ENCODE results near the gene EGFL8. TPM values are rescaled to one million over a fixed set of nuclear protein-coding genes. Genes with fewer than 3 reads are reported as not detected.

The EGFL8 gene
- total and polyA plus RNA-seq, 2 of the 8 experiments (the other 6 are each of a cell fraction or from before 2014, with no cell fraction given) = 5.0 to 9.2 TPM

- TF ChIP-seq HDAC2 (IDR thresholded peaks at IDR 0.05; ENCODE audit: borderline replicate concordance in 1 of 2, low read depth in 2 of 2, low read length in 2 of 2) (no peak), SAP30 (IDR thresholded peaks at IDR 0.05; ENCODE audit: insufficient read depth, insufficient replicate concordance, low read length) (no peak), E2F6 (IDR thresholded peaks at IDR 0.05) (no peak), SP2 (IDR thresholded peaks at IDR 0.05; ENCODE audit: low read length) (no peak), NRF1 (IDR thresholded peaks at IDR 0.05; ENCODE audit: low read depth, low read length) (no peak), BCL11A (IDR thresholded peaks at IDR 0.05; ENCODE audit: low read depth in 2 of 2, low read length in 2 of 2) (no peak), CHD7 (IDR thresholded peaks at IDR 0.05; ENCODE audit: insufficient replicate concordance, low read length) (no peak), RBBP5 (IDR thresholded peaks at IDR 0.05; ENCODE audit: borderline replicate concordance, low read depth, low read length) (no peak)
Measured at GRCh38 chr6:32198345-32198696, 33.9 kb downstream of the EGFL8 start (continued).

Measured in H1 (cell line).